ENCODE results near the gene HSPA12B. TPM values are rescaled to one million over a fixed set of nuclear protein-coding genes. Genes with fewer than 3 reads are reported as not detected.

HSPA12B gene
- total RNA-seq, 2 donors from 2014 or later, result 1.1 to 1.4 TPM

- Mint-ChIP-seq H3K27me3 (ENCODE audit: insufficient read depth) (no peaks in the 10 kb centered on the region), H3K27ac (no peak overlapping the region), H3K4me3 (no peak overlapping the region), H3K36me3 (ENCODE audit: low read depth) (peaks cover 40% of the 10 kb centered on the region), H3K4me1 (peaks cover 20% of the 10 kb centered on the region), H3K9me3 (no peaks in the 10 kb centered on the region)
- DNase-seq, result no peak
- H3K9ac ChIP-seq (ENCODE audit: extremely low read depth, low read length, poor library complexity, severe bottlenecking), result no peak overlapping the region
- no peaks in the 10 kb centered on the region for H3K9me3 ChIP-seq (ENCODE audit: control insufficient read depth, low read length)
- TF ChIP-seq, protein P1, sequence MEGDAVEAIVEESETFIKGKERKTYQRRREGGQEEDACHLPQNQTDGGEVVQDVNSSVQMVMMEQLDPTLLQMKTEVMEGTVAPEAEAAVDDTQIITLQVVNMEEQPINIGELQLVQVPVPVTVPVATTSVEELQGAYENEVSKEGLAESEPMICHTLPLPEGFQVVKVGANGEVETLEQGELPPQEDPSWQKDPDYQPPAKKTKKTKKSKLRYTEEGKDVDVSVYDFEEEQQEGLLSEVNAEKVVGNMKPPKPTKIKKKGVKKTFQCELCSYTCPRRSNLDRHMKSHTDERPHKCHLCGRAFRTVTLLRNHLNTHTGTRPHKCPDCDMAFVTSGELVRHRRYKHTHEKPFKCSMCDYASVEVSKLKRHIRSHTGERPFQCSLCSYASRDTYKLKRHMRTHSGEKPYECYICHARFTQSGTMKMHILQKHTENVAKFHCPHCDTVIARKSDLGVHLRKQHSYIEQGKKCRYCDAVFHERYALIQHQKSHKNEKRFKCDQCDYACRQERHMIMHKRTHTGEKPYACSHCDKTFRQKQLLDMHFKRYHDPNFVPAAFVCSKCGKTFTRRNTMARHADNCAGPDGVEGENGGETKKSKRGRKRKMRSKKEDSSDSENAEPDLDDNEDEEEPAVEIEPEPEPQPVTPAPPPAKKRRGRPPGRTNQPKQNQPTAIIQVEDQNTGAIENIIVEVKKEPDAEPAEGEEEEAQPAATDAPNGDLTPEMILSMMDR (conservative IDR thresholded peaks at IDR 0.05), result no peak
- 86 to 94% methylated on average over 6 to 8 of the region's 8 CpGs for WGBS, 2 experiments (ENCODE audit: insufficient coverage in 1 of 2, insufficient read length in 1 of 2)
- H3K4me1 ChIP-seq (ENCODE audit: control insufficient read depth, insufficient read depth, low read length), result peaks cover 12% of the 10 kb centered on the region
- H3K4me3 ChIP-seq (ENCODE audit: low read length), result no peak overlapping the region
- H3K27ac ChIP-seq (ENCODE audit: low read depth, low read length), result no peak overlapping the region
- H3K27me3 ChIP-seq (ENCODE audit: control insufficient read depth, insufficient read depth, low read length, poor library complexity, severe bottlenecking), result no peaks in the 10 kb centered on the region
- H3K36me3 ChIP-seq (ENCODE audit: control insufficient read depth, insufficient read depth, low read length), result peaks cover 31% of the 10 kb centered on the region
These were observed 68.4 kb downstream of the HSPA12B start for GRCh38 chr20:3800878-3801260.

DNA sequence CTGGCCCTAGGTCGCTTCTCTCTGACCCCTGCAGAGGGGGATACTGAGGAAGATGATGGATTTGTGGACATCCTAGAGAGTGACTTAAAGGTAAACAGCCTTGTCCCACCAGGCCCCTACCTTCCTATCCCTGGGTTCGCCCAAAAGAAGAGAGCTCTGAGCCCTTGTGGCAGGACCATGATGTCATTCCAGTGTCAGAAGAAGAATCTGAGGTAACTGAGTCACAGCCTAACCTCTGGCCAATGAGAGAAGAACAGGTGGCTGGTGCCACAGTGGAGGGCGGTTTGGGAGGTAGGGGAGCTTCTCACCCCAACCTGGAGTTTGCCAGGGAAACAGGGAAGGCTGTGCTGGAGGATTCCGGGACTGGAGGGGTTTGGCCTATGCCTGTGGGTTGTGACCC, 68.8 kb downstream of the HSPA12B start:
- H3K27ac Mint-ChIP-seq, result no peak overlapping the region
- no peak overlapping the region for H3K9ac ChIP-seq (ENCODE audit: extremely low read depth, low read length, poor library complexity, severe bottlenecking)
- no peak overlapping the region for H3K4me3 Mint-ChIP-seq
- H3K27ac ChIP-seq (ENCODE audit: low read depth, low read length), result no peak overlapping the region
- no peak for DNase-seq
- peaks cover 12% of the 10 kb centered on the region for H3K4me1 ChIP-seq (ENCODE audit: control insufficient read depth, insufficient read depth, low read length)
- no peak overlapping the region for H3K4me3 ChIP-seq (ENCODE audit: low read length)
- WGBS, 2 experiments (ENCODE audit: insufficient coverage in 1 of 2, insufficient read length in 1 of 2), result 88 to 93% methylated on average over 3 to 4 of the region's 4 CpGs
- H3K9me3 ChIP-seq (ENCODE audit: control insufficient read depth, low read length), result no peaks in the 10 kb centered on the region
- peaks cover 35% of the 10 kb centered on the region for H3K36me3 ChIP-seq (ENCODE audit: control insufficient read depth, insufficient read depth, low read length)
- H3K9me3 Mint-ChIP-seq, result no peaks in the 10 kb centered on the region
- peaks cover 43% of the 10 kb centered on the region for H3K36me3 Mint-ChIP-seq (ENCODE audit: low read depth)
- H3K27me3 ChIP-seq (ENCODE audit: control insufficient read depth, insufficient read depth, low read length, poor library complexity, severe bottlenecking), result no peaks in the 10 kb centered on the region
- H3K27me3 Mint-ChIP-seq (ENCODE audit: insufficient read depth), result no peaks in the 10 kb centered on the region
- TF ChIP-seq, protein P1 (conservative IDR thresholded peaks at IDR 0.05), result no peak
- H3K4me1 Mint-ChIP-seq, result peaks cover 20% of the 10 kb centered on the region

GRCh38 chr20:3801846-3802245, 69.4 kb downstream of the HSPA12B start:
- TF ChIP-seq, protein P1 (conservative IDR thresholded peaks at IDR 0.05), result no peak
- DNase-seq, result no peak
- Mint-ChIP-seq H3K36me3 (ENCODE audit: low read depth) (peaks cover 43% of the 10 kb centered on the region), H3K27me3 (ENCODE audit: insufficient read depth) (no peaks in the 10 kb centered on the region), H3K4me1 (peaks cover 19% of the 10 kb centered on the region), H3K27ac (no peak overlapping the region), H3K4me3 (no peak overlapping the region), H3K9me3 (no peaks in the 10 kb centered on the region)
- Histone ChIP-seq H3K9me3 (ENCODE audit: control insufficient read depth, low read length) (no peaks in the 10 kb centered on the region), H3K27me3 (ENCODE audit: control insufficient read depth, insufficient read depth, low read length, poor library complexity, severe bottlenecking) (no peaks in the 10 kb centered on the region), H3K4me1 (ENCODE audit: control insufficient read depth, insufficient read depth, low read length) (peaks cover 12% of the 10 kb centered on the region), H3K27ac (ENCODE audit: low read depth, low read length) (no peak overlapping the region), H3K36me3 (ENCODE audit: control insufficient read depth, insufficient read depth, low read length) (peaks cover 35% of the 10 kb centered on the region), H3K9ac (ENCODE audit: extremely low read depth, low read length, poor library complexity, severe bottlenecking) (no peak overlapping the region), H3K4me3 (ENCODE audit: low read length) (no peak overlapping the region)
- WGBS, 2 experiments (ENCODE audit: insufficient coverage in 1 of 2, insufficient read length in 1 of 2), result 94 to 96% methylated on average over 13 of the region's 13 CpGs

Other genes starting within 250 kb of the HSPA12B start
- gene GFRA4, start 69.3 kb upstream of the HSPA12B start, total RNA-seq, result not detected
- gene ADAM33, start 50.7 kb upstream of the HSPA12B start, total RNA-seq, result 1 to 10 TPM; 3.0 to 3.3 TPM
- not detected for gene SIGLEC1, start 20.1 kb upstream of the HSPA12B start, total RNA-seq
- gene ADISSP, start 35.1 kb downstream of the HSPA12B start, total RNA-seq, result 10 to 100 TPM; 38.8 to 43.3 TPM
- gene SPEF1, start 48.8 kb downstream of the HSPA12B start, total RNA-seq, result under 1 TPM; 0.35 to 0.44 TPM
- 10 to 100 TPM; 43.0 to 50.7 TPM for gene CENPB, start 54.1 kb downstream of the HSPA12B start, total RNA-seq
- gene CDC25B, start 63.6 kb downstream of the HSPA12B start, total RNA-seq, result 10 to 100 TPM; 25.7 to 33.6 TPM
- gene AP5S1, start 87.9 kb downstream of the HSPA12B start, total RNA-seq, result 1 to 10 TPM; 5.1 to 6.1 TPM
- gene MAVS, start 114.1 kb downstream of the HSPA12B start, total RNA-seq, result 10 to 100 TPM; 43.1 to 43.2 TPM
- 10 to 100 TPM; 57.6 to 66.5 TPM for gene PANK2, start 156.7 kb downstream of the HSPA12B start, total RNA-seq

Data from endodermal cell (in vitro differentiated cells).